ENCODE measurements around the gene CBLC.
A peak's percentile ranks its signal among the peaks of the same experiment; 100 is the strongest.

Gene CBLC

DNA sequence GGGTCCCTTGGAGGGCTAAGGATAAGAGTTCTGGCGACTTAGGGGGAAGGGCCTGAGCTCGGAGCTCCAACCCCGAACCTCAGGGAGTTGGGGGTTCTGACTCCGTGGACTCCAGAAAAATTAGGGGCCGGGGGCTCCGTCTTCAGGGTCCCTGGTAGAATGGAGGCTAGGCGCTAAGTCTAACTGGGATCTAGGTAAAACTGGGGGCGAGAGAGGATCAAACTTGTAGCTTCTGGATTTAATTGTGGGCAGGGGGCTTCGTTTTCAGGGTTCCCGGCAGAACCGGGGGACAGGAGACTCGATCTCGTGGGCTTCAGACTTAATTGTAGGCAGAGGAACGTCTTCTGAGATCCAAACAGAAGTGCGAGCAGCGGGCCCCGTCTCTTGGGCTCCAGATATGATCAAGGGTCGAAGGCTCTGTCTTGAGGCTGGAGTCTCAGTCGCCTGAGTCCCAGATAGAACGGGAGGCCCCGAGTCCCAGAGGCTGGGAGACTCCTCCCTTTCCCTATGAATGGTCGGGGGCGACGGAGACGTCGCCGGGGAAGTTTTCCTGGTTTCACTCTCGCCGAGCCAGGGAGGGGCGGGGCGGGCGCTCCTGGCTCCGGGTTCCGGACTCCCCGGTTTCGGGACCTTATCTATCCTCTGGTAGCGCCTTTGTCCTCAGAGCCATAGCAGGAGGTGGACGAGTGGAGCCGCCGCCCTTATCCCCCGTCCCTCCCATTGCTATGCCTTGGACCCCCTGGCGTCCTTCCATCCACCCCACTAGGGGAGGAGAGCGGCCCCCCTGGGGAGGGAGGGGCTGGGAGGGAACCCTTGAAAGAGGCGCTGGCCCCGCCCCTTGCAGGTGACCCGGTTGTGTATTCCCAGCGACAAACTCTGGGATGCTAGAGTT lies 69.7 kb downstream of the CBLC start:
- DNase-seq (ENCODE audit: low read depth) = no peak
- TF ChIP-seq, protein P1, sequence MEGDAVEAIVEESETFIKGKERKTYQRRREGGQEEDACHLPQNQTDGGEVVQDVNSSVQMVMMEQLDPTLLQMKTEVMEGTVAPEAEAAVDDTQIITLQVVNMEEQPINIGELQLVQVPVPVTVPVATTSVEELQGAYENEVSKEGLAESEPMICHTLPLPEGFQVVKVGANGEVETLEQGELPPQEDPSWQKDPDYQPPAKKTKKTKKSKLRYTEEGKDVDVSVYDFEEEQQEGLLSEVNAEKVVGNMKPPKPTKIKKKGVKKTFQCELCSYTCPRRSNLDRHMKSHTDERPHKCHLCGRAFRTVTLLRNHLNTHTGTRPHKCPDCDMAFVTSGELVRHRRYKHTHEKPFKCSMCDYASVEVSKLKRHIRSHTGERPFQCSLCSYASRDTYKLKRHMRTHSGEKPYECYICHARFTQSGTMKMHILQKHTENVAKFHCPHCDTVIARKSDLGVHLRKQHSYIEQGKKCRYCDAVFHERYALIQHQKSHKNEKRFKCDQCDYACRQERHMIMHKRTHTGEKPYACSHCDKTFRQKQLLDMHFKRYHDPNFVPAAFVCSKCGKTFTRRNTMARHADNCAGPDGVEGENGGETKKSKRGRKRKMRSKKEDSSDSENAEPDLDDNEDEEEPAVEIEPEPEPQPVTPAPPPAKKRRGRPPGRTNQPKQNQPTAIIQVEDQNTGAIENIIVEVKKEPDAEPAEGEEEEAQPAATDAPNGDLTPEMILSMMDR (IDR thresholded peaks at IDR 0.05; ENCODE audit: control insufficient read depth, extremely low read depth, insufficient read depth) = no peak
- peak overlapping the region; percentile 83 for H3K4me3 ChIP-seq (ENCODE audit: low read depth, low read length)

DNA sequence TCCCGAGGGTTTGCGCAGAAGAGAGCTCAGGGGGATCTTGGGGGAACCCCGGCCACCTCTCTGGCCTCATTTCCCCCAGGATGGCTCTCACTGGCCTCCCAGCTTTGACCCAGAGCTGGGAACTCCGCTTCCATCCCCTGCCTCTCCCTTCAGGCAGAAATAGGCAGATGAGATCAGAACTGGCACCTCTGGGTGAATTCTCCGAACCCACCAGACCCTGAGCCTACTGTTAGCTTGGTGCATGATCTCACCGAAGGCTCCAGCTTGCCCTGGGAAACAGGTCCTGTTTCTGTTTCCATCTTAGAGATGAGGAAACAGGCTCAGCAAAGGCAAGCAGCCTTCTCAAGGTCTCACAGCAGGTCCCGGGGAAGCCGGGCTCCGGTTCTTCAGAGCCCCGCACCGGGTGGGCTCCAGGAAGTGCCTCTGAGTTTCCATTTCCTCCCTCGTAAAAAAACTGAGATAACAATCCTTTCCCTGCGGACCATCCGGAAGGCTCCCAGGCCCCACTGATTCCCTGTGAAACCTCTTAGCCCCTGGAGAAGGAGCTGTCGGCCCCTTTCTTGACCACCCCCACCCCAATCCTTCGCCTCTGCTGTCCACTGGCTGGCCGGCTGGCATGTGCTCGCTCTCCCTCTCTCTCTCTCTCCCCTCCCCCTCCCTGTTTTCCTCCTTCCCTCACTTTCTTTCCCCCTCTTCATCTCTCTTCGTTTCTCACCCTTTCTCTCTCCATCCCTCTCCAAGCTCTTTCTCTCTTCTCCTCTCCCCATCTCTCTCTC lies 70.5 kb downstream of the CBLC start:
- no peak for DNase-seq (ENCODE audit: low read depth)
- H3K4me3 ChIP-seq (ENCODE audit: low read depth, low read length) = peak overlapping the region; percentile 83
- TF ChIP-seq, protein P1 (IDR thresholded peaks at IDR 0.05; ENCODE audit: control insufficient read depth, extremely low read depth, insufficient read depth) = no peak

DNA sequence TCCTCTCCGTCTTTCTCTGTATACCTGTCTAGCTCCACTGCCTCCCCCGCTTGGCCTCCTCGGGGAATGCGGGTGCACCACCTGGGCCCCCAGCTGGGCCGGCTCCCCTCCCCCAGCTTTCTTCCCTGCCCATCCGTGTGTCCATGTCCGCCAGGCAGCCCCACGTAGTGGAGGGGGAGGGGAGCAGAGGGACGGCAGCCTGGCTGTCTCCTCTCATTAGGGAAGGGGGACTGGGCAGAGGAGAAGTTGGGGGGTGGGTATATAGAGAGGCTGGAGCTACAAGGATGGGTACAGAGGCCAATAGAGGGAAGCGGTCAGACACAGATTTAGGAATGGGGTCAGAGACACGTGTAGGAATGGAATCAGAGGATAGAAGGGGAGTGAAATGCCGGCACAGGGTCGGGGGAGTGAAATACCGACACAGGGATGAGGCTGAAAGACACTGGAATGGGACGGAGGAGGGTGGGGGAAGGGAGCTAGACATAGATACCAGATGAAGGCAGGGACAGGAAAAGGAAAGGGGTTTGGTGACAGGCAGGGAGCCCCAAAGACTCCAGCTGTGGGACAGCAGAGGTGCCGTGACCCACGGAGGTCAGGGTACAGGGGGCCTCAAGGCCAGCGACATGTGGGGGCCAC lies 71.2 kb downstream of the CBLC start:
- DNase-seq (ENCODE audit: low read depth) = no peak
- peak overlapping the region; percentile 83 for H3K4me3 ChIP-seq (ENCODE audit: low read depth, low read length)
- TF ChIP-seq, protein P1 (IDR thresholded peaks at IDR 0.05; ENCODE audit: control insufficient read depth, extremely low read depth, insufficient read depth) = no peak

Data from LNCaP clone FGC (cell line).